ENCODE measurements around the gene CCDC102A.

DNA sequence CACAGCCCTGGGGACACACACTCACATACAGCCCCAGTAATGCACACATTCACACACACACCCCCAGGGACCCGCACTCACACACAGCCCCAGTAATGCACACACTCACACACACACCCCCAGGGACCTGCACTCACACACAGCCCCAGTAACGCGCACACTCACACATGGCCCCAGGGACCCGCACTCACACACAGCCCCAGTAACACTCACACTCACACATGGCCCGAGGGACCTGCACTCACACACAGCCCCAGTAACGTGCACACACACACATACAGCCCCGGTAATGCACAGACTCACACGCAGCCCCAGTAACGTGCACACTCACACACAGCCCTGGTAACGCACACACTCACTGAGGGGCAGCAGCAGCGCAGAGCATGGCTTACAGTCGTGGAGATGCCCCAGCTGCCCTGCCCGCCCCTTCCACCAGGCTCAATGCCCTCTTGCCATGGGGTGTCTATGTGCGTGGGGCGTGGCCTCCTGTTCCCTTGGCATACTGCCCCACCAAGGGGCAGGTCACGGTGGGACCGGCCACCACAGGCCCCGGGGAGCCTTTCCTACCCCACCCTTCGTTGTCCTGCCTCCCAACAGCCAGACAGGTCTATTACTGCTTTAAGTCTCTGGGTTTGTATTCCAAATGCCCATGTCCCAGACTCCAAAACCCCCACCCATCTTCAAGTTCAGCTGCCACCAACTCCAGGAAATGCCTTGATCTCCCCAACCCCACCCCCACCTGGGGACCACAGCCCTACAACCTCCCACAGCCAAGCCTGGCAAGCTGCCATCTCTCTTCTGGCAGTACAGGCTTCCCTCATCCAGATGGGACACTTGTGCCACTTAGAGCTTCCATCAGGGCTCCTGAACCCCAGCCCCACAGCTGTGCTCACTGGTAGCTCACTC, 2.7 kb downstream of the CCDC102A start:
- TF ChIP-seq, protein P1, sequence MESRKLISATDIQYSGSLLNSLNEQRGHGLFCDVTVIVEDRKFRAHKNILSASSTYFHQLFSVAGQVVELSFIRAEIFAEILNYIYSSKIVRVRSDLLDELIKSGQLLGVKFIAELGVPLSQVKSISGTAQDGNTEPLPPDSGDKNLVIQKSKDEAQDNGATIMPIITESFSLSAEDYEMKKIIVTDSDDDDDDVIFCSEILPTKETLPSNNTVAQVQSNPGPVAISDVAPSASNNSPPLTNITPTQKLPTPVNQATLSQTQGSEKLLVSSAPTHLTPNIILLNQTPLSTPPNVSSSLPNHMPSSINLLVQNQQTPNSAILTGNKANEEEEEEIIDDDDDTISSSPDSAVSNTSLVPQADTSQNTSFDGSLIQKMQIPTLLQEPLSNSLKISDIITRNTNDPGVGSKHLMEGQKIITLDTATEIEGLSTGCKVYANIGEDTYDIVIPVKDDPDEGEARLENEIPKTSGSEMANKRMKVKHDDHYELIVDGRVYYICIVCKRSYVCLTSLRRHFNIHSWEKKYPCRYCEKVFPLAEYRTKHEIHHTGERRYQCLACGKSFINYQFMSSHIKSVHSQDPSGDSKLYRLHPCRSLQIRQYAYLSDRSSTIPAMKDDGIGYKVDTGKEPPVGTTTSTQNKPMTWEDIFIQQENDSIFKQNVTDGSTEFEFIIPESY (IDR thresholded peaks at IDR 0.05; ENCODE audit: extremely low read depth, insufficient replicate concordance, low read length): no peak
- no peak for TF ChIP-seq POLR2AphosphoS5 (IDR thresholded peaks at IDR 0.05; ENCODE audit: low read depth, low read length)
- TF ChIP-seq, protein P2, sequence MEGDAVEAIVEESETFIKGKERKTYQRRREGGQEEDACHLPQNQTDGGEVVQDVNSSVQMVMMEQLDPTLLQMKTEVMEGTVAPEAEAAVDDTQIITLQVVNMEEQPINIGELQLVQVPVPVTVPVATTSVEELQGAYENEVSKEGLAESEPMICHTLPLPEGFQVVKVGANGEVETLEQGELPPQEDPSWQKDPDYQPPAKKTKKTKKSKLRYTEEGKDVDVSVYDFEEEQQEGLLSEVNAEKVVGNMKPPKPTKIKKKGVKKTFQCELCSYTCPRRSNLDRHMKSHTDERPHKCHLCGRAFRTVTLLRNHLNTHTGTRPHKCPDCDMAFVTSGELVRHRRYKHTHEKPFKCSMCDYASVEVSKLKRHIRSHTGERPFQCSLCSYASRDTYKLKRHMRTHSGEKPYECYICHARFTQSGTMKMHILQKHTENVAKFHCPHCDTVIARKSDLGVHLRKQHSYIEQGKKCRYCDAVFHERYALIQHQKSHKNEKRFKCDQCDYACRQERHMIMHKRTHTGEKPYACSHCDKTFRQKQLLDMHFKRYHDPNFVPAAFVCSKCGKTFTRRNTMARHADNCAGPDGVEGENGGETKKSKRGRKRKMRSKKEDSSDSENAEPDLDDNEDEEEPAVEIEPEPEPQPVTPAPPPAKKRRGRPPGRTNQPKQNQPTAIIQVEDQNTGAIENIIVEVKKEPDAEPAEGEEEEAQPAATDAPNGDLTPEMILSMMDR (IDR thresholded peaks at IDR 0.05 in 2 of 3, conservative IDR thresholded peaks at IDR 0.05 in 1 of 3; ENCODE audit: borderline replicate concordance in 1 of 3, insufficient read depth in 1 of 3, low read depth in 2 of 3, low read length in 2 of 3): no peak
- TF ChIP-seq POLR2A (IDR thresholded peaks at IDR 0.05; ENCODE audit: borderline replicate concordance, extremely low read depth, insufficient read depth, insufficient read length): no peak
- TF ChIP-seq JUND (IDR thresholded peaks at IDR 0.05): no peak
- no peak for TF ChIP-seq RAD21 (IDR thresholded peaks at IDR 0.05; ENCODE audit: low read depth)
- no peak for TF ChIP-seq ZFX (IDR thresholded peaks at IDR 0.05)

Data from HCT116 (cell line).